ENCODE measurements around the gene EEF2KMT.
"Not testable (repeated sequence)": the region's sequence is repeated elsewhere in the genome, so short reads cannot be mapped to it uniquely, and the experiment has no call there.

EEF2KMT gene, protein sequence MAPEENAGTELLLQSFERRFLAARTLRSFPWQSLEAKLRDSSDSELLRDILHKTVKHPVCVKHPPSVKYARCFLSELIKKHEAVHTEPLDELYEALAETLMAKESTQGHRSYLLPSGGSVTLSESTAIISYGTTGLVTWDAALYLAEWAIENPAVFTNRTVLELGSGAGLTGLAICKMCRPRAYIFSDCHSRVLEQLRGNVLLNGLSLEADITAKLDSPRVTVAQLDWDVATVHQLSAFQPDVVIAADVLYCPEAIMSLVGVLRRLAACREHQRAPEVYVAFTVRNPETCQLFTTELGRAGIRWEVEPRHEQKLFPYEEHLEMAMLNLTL

DNA sequence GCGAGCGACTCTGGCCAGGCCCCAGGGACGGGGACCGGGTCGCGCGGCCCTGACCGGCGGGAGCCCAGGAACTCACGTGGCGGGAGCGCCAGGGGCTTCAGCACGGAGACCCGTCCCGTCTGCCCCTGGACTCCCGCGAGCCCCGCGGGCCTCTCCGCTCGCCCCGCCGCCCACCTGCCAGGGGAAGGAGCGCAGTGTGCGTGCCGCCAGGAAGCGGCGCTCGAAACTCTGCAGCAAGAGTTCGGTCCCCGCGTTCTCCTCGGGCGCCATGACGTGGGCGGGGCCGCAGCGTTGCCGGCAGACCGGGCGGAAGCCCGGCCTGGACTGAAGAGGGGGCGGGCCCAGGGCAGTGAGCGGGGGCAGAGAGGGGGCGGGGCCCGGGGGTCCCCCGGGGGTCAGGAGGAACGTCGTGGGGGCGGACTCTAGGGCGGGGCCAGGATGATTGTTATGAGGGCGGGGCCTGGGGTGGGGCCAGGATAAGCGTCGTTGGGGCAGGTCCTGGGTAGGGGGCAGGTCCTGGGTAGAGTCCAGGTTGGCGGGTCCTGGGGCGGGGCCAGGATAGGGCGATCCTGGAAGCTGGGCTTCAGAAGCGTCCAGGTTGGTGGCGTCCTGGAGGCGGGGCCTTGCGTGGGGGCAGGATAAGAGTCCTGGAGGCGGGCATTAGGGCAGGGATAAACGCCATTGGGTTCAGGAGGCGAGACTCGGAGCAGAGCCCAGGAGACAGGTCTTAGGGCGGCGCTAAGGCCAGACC is at the start of gene EEF2KMT:
Gene EEF2KMT (minus strand): TSS at position 326 of the 751 bp plus-strand sequence. CDS start 56 bp downstream, at position 270.
- peak; percentile 92 to 97 (median 95) for DNase-seq (ENCODE audit: low read depth in 3 of 3)

DNA sequence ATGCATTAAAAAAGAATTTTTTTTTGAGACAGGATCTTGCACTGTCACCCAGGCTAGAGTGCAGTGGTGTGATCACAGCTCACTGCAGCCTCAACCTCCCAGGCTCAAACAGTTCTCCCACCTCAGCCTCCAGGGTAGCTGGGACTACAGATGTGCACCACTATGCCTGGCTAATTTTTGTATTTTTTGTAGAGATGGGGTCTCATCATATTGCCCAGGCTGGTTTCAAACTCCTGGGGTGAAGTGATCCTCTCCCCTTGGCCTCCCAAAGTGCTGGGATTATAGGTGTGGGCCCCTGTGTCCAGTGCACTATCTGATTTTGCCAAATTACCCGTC is 47.0 kb upstream of the EEF2KMT start:
- DNase-seq (ENCODE audit: low read depth in 3 of 3), result not testable (repeated sequence)

DNA sequence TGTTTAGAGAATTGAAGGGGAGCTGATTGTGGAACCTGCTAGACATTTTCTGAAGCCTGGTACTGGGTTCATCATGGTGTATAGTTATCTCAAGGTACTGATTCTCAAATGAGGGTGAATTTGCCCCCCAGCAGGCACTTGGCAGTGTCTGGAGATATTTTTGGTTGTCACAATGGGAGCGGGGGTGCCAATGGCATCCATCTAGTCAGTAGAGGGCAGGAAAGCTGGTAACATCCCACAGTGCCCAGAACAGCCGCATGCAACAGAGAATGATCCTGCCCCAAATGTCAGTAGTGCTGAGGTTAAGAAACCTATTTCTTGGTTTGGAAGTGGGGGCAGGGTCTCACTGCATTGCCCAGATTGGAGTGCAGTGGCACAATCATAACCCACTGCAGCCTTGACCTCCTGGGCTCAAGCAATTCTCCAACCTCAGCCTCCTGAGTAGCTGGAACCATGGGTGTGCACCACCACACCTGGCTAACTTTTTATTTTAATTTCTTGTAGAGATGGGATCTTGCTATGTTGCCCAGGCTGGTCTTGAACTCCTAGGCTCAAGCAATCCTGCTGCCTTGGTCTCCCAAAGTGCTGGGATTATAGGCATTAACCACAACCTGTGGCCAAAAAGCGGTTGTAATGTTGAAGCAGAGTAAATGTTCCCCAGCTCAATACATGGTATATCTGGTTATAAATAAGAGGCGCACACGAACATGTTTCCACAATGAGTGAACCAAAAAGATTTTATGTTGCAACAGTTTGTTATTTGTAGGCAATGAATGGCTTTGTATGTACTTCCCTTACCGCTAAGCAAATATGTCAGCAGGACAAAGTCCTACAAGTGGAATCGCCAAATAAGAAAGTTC is 46.4 kb upstream of the EEF2KMT start:
- no peak for DNase-seq (ENCODE audit: low read depth in 3 of 3)

DNA sequence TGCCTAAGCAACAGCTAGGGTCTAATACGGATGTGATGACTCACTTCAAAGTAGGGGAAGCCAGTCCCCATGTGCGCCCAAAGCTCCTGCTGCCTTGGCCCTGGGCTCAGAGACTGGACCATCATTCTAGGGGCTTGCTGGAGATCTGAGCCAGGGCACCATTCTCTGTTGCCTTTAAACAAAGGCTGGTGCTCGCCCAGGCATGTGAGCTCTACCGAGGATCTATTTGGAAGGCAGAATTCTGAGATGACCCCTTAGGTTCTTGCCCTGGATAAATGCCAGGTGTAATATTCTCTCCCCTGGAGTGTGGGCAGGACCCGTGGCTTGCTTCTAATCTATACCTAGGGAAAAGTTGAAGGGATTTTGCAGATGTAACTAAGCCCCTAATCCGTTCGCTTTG is 42.6 kb upstream of the EEF2KMT start:
- not testable (repeated sequence) for DNase-seq (ENCODE audit: low read depth in 3 of 3)

DNA sequence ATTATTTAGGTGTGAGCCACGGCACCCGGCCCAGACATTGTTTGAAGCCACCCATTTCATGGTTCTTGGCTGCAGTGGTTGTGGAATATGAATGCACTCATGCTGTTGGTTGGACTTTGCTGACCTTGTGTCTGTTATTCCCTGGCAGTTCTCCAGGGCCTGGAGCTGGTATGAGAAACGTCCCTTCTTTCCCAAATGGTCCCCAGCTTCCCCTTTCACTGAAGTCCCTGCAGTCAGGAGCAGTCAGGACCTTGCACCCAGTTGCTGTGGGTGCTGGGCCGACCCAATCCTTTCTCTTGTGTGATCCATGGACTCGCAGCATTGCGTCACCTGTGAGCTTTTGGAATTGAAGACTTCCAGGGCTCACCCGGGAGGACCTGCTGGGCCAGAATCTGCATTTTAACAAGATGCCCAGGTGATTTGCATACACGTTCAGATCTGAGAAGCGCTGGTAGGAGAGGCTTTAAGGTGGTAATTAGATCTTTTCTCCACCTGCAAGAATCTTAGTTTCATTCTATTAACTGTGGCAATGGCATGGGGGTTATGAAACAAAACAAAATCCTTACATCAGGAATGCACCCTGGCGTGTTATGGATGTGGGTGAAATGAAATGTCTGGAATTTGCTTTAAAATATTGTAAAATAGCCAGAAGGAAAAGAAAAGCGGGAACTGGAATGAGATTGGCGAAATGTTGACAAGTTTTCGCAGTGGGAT is 37.3 kb upstream of the EEF2KMT start:
- not testable (repeated sequence) for DNase-seq (ENCODE audit: low read depth in 3 of 3)

DNA sequence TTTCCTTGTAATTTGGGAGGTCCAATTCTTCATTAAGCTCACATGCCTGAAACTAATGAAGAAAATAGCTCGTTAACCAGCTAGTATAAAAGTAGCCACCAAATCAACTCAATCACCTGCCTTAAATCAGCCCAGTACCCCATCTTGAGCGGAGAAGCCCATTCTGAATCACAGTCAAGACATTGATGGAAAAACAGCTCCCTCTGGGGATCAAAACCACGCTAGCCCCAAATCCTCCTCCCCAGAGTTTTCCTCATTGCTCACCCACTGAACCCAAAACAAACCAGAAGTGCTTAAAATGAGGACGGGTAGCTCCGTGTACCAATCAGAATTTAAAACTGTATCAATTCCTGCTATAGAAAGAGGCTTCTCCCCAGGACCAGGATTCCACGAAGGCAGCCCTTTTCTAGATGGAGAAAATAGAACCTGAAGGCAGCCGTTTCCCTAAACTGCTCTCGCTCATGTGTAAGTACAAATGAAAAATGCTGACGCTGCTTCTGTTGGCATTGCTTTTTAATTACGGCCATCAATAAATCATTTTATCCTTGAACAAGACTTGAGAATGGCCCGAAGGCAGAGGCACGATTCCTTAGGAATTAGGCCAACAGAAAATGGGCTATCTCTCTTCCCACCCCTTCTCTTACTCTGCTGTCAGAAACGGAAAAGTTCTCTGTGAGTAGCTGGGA is 35.5 kb upstream of the EEF2KMT start:
- not testable (repeated sequence) for DNase-seq (ENCODE audit: low read depth in 3 of 3)

DNA sequence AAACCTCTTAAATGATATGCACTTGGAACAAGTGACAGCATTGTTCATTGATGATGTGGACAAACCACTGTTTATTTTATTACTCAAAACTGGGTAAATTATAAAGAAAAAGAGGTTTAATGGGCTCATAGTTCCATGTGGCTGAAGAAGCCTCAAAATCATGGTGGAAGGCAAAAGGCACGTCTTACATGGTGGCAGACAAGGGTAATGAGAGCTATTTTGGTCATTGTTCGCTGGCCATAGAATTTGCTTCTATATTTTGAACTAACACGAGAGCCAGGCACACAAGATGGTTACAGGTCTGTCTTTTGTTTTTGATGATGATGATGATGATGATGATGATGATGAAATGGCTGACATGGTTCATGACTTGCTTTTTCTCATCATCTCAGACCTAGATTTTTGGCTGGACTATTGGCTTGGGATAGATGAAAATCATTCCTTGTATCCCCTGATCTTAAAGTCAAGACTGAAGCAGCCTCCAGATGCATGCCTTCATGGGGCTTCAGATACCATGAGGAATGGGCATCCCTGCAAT is 33.9 kb upstream of the EEF2KMT start:
- not testable (repeated sequence) for DNase-seq (ENCODE audit: low read depth in 3 of 3)

DNA sequence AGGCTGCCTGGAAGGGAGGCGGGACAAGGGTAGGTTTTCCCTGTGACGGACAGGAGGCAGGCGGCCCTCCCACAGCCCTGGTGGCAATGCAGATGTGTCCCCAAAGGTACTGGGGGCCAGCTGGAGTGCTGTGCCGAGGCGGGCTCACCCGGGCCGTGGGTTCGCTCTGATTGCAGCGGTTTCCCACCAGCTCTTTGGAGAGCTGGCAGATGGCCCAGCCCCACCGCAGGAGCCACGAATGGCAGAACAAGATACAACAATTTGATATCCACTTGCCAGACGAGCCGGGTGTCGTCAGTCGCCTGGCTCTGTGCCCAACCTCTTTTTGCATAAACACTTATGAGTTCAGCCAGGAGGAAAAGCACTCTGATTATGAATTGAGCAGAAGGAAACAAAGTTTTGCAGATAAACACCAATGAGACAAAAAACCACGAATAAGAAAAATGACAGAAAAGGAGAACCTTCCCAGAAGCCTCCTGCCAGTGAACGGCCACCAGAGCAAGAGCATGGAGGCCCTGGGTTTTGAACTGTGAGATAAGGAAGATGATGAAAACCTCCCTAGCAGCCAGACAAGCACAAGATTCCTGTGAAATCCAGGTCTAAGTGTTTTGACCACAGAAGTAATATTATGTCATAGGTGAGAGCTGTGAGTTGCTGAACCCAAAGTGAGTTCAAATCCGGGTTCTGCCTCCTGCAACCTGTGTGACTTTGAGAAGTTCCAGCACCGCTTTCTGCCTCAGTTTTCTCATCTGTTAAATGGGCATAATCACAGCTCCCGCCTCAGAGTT is 19.9 kb upstream of the EEF2KMT start:
- peak in 1 of 3 donors; percentile 15 for DNase-seq (ENCODE audit: low read depth in 3 of 3)

DNA sequence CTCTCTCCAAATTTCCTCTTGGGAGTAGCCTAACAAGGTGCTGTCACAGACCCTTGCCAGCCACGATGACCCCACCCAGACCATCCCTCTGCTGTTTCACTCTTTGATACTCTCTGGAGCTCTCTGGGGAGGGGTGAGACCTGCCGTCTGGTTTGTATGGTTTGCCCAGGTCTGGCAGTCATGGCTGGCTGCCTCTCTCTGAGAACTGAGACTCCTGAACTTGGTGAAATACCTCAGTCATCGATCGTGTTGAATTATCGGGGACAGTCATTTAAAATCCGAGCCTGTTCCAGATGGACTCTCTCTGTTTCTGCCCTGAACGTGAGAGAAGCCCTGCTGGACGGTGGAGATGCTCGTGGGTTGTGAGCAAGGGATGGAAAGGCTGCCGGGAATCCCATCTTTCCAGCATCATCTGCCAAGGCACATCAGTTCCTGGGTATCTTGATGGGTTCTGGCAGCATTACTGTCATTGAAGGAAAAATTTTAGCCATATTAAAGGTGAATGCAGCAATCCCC is 19.2 kb upstream of the EEF2KMT start:
- DNase-seq (ENCODE audit: low read depth in 3 of 3), result not testable (repeated sequence)

DNA sequence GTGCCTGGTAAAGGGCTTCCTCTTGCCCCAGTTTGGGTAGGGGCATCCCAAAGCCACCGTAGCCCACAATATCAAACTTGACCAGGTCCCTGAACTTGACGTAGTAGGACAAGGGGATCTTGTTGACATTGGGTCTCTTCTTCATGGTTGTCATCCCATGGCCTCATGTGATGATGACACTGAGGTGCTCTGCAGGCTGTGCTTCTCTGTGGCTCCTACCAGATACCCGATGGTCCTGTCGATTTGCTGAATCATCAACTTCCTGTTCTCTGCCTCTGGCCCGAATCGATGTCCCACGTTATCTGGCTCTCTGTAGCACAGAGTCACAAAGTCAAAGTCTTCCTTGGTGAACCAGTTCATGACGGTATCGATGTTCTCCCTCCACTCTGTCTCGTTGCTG is 13.3 kb upstream of the EEF2KMT start:
- DNase-seq (ENCODE audit: low read depth in 3 of 3), result not testable (repeated sequence)

DNA sequence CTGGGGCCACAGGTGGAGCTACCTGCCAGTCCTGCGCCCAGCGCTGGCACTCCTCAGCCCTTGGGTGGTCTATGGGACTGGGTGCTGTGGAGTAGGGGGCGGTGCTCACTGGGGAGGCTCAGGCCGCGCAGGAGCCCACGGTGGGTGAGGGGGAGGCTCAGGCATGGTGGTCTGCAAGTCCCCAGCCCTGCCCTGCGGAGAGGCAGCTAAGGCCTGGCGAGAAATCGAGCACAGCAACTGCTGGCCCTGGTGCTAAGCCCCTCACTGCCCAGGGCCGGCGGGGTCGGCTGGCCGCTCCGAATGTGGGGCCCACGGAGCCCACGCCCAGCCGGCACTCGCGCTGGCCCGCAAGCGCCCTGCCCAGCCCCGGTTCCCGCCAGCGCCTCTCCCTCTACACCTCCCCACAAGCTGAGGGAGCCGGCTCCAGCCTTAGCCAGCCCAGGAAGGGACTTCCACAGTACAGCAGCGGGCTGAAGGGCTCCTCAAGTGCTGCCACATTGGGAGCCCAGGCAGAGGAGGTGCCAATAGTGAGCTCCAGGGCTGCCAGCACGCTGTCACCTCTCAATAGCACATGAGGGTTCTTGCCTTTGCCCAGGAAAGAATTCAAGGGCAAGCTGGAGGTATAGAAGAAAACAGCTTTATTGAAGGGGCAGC is 11.0 kb upstream of the EEF2KMT start:
- DNase-seq (ENCODE audit: low read depth in 3 of 3), result no peak

DNA sequence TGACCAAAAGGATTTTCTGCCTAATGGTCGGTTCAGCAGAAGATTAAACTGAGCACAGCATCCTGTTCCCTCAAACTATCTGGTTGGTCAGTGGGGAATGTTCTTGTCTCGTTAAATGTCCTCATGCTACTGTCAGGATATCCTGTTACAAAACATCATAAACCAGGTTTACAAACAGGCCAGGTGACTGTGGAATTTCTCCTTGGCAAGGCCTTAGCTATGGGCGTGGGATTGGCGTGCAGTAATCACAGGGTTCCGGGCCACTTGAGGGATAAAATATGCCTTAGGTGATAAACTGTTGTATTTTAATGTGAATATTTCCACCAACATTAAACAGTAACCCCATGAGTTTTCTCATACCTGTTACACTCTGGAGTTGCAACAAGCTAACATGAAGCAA is 7.4 kb upstream of the EEF2KMT start:
- DNase-seq (ENCODE audit: low read depth in 3 of 3), result not testable (repeated sequence)

DNA sequence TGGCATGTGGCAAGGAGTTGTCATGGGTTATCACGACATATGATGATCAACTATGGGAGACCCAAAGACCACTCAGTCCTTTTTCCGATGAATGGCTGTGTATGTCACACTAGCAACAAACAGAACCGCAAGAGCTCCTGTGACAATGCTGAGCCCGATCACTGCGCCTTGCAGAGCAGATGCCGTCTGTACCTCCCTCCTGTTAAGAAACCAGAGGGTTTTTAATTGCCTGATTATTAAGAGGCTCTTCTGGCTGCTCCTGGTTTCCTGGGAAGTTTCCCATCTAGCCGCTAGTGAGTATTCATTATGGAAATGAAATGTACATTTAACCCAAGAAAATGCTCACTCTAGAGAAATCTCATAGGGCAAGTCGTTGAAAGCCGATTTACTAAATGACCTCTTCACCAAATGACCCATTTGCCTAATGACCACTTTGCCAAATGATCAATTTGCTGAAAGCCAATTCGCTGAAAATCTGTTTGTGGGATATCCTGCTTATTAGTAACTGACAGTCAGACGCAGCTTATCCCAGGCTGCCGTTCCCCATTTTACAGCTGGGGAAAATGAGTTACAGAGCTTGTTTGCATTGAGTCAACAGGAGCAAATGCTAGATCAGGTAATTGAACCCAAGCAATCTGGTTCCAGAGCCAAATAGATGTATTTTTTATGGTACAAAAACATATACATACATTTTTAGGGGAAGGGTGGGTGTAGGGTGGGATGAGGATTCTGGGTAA is 5.9 kb upstream of the EEF2KMT start:
- not testable (repeated sequence) for DNase-seq (ENCODE audit: low read depth in 3 of 3)

DNA sequence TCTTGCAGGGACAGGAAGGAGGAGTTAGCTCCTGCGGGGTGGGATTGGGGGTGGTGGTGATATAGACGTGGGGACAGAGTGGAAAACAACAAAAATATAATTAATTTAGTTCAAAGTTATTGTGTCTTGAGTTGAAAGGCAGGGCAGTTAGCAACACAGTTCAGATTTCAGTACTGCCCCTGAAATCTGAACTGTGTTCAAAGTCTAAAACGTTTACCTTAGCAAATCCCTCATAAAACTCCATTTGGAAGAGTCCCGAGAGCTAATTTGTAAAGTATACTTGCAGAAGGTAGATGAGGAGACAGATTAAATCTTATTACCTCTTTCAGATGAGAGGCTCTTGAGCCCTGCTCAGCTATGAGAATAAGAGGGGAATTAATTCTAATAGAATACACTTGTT is 1.6 kb upstream of the EEF2KMT start:
- not testable (repeated sequence) for DNase-seq (ENCODE audit: low read depth in 3 of 3)

DNA sequence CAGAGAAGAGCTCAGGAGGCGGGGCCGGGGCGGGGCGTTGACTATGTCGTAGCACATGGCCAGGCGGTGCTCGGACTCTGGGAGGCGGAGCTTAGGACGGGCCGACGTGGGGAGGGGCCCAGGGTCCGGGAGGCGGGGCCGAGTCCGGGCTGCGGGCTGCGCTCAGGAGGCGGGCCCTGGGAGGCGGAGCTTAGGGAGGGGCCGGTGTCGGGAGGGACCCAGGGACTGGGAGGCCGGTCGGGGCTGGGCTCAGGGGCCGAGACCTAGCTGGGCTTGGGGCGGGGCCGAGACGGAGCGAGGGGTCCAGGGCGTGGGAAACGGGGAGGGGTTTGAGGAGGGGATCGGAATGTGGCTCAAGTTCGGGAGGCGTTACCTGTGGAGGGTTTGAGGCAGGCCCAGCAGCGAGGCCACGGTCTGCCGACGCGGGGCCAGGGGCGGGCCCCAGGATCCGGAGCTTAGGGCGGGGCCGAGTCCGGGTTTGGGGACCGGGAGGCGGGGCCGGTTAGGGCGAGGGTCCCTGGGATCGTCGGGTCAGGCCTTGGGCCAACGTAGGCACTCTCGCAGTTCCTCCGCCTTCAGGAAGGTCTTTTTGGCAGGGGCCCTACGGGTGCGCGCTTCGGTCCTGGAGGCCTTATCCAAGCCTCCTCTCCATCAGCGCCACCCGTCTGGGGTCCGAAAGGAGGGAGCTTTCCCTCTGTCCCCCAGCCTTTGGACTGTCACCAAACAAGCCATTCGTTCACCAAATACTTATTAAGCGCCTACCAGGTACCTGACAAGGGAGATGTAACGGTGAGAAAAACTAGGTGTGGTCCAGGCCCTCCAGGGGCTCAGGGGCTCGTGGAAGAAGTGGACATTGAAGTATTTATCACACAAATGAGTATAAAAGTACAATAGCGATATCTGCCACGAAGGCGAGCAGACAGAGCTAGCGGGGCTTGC is 895 bp upstream of the EEF2KMT start:
- DNase-seq (ENCODE audit: low read depth in 3 of 3), result peak; percentile 41 to 58 (median 56)

DNA sequence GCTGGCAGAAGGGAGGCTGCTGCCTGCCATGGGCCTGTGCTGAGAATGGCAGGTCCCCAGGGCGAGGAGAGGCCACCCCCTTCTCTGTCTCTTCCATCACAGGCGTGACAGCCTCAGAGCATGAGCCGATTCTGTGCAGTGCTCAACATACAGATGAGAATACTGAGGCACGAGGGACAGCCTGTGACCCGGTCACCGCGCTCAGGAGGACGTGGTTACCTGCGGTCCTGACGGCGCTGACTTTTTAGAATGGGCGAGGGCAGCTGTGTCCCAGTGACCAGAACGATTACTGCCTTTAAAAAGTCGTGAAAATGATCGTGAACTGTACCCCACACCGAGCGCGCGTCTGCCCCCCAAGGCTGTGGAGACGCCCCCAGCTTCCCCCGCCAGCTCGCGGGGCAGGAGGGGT is 530 bp downstream of the EEF2KMT start:
- peak in 2 of 3 donors; percentile 6 to 29 for DNase-seq (ENCODE audit: low read depth in 3 of 3)

DNA sequence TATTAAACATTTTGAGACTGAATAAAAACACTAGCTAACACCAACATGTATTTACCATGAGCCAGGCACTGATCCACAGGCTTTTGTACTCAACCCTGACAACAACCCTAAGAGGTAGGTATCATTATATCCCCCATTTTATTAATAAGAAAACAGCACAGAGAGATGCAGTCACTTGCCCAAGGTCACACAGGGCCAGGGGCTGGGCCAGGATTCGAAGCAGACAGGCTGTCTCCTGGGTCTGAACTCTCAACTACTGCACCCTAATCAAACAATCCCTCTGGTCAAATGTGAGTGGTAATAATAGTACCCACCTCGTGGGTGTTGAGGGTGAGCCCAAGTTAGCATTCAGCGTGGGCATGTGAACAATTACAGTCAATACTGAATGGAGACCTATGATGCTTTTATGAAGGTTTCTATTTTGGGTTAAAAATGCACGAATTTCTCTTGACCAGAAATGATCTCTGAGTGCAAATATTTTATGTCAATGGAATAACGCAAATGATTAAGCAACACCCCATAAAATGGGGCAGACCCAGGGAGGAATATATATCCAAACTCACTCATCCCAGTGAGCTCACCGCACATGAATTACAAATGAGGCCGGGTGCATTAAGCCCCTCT is 1.0 kb downstream of the EEF2KMT start:
- not testable (repeated sequence) for DNase-seq (ENCODE audit: low read depth in 3 of 3)

Measured in stimulated activated CD4-positive, alpha-beta T cell treated with anti-CD3 and anti-CD28 coated beads, TNF-alpha, amount 100 ng/mL, for 48 hours (primary cell).